ENCODE results near the gene CFAP74. TPM values are rescaled to one million over a fixed set of nuclear protein-coding genes. Genes with fewer than 3 reads are reported as not detected.
A peak's percentile ranks its signal among the peaks of the same experiment; 100 is the strongest.

CFAP74 gene
- total and polyA plus RNA-seq, 2 of the 13 experiments (the other 11 are each of a cell fraction or from before 2014, with no cell fraction given): 0.27 to 0.62 TPM

- TF ChIP-seq ZBTB40 (IDR thresholded peaks at IDR 0.05) (no peak), ZBTB40 (CRISPR knock-in tag; IDR thresholded peaks at IDR 0.05) (no peak), RNF219 (CRISPR knock-in tag; IDR thresholded peaks at IDR 0.05) (no peak; the same call in 1 of the 2 replicates), ZNF563 (CRISPR knock-in tag; IDR thresholded peaks at IDR 0.05) (peak; percentile 54; the same call in 1 of the 2 replicates), ZNF550 (CRISPR knock-in tag; IDR thresholded peaks at IDR 0.05; ENCODE audit: borderline replicate concordance) (no peak), EP300 (IDR thresholded peaks at IDR 0.05; ENCODE audit: low read depth in 2 of 2, low read length in 2 of 2) (0 out of 4 replicates have a peak, but pooled peaks of 1 of the 2 experiments have one; percentile 9), EP300 (CRISPR knock-in tag; IDR thresholded peaks at IDR 0.05; ENCODE audit: borderline replicate concordance) (no peak), ZSCAN31 (CRISPR knock-in tag; IDR thresholded peaks at IDR 0.05; ENCODE audit: low read depth) (peak; percentile 44; the same call in 1 of the 2 replicates), KDM5A (IDR thresholded peaks at IDR 0.05; ENCODE audit: borderline replicate concordance, low read length) (peak; percentile 70; the same call in 1 of the 2 replicates), ZNF512B (CRISPR knock-in tag; IDR thresholded peaks at IDR 0.05; ENCODE audit: borderline replicate concordance) (no peak), RAD21 (CRISPR knock-in tag; IDR thresholded peaks at IDR 0.05) (peak; percentile 48)
Observed at GRCh38 chr1:1890506-1891348, 112.9 kb downstream of the CFAP74 start, which contains the start of gene GNB1 (continued).

All from HepG2 (cell line).